PFSK-1 (cell line): ENCODE measurements around the gene SCTR.

ENCODE experiments used
- FOXP2 ChIP-seq: optimal IDR thresholded peaks from 2 replicates; pipeline ENCODE3; 2011; ENCODE audit warnings: borderline replicate concordance, control low read depth, inconsistent platforms; ENCODE audit not compliant: insufficient read depth; ENCODE audit errors: extremely low read length, extremely low read depth
- POLR2AphosphoS5 ChIP-seq: IDR thresholded peaks from 2 replicates; pipeline ENCODE4 v1.6.1; 2012; ENCODE audit warnings: low read depth, mild to moderate bottlenecking, control low read depth, low read length, moderate library complexity
- SIN3A ChIP-seq: IDR thresholded peaks from 2 replicates; pipeline ENCODE4 v1.6.1; 2012; ENCODE audit warnings: mild to moderate bottlenecking, low read length, moderate library complexity, borderline replicate concordance; ENCODE audit not compliant: insufficient read depth
- TAF1 ChIP-seq: IDR thresholded peaks from 2 replicates; pipeline ENCODE4 v1.6.1; 2012; ENCODE audit warnings: low read length, control low read depth, borderline replicate concordance; ENCODE audit not compliant: insufficient read depth
- TF ChIP-seq, protein P1 (sequence below), 2 experiments: IDR thresholded peaks; 2 replicates each; pipeline versions ENCODE4 v1.6.1 to v1.8.0; 2011 to 2012; ENCODE audit warnings: low read depth in 2 of 2, low read length in 2 of 2, control low read depth in 1 of 2, inconsistent platforms in 1 of 2, mild to moderate bottlenecking in 1 of 2, moderate library complexity in 1 of 2; ENCODE audit not compliant: insufficient read depth in 1 of 2

SCTR gene

DNA sequence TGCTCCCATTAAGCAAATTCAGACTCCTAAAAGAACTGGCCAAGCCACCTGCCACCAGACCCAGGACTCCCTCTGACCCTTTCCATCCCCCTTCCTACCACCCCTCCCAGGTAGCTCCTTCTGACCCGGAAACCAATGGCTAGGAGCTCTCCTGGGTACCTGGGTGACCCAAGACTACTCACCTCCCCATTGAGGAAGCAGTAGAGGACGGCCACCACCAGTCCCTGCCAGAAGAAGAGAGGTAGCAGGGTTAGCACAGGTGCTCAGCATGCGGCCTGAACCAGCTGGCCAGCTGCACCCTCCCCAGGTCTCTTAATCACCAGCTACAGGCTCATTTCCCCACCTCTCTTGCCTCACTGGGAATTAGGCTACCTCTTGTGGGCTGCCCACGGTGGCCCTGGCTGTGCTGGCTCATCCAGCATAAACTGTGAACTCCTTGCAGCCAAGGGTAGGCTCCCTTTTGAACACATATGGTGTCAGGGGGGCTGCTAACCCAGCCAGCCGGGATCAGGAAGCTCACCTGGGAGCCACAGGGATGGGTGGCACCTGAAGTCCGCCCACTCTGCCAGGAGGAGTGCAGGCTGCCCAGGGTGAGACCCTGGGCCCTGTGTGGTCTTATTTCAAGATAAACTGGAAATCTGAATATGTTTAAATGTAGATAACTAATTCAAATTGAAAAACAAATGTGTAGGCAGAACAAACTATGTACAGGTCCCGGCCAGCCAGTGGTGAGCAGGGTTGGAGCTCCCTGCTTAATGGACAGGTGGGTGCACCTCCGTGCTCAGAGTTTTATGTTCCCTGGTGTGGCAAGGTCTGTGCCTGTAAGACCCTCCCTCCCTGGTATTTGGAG lies 82.7 kb downstream of the SCTR start:
- TF ChIP-seq TAF1 (no peak), POLR2AphosphoS5 (no peak), FOXP2 (no peak), SIN3A (no peak)
- TF ChIP-seq, protein P1, sequence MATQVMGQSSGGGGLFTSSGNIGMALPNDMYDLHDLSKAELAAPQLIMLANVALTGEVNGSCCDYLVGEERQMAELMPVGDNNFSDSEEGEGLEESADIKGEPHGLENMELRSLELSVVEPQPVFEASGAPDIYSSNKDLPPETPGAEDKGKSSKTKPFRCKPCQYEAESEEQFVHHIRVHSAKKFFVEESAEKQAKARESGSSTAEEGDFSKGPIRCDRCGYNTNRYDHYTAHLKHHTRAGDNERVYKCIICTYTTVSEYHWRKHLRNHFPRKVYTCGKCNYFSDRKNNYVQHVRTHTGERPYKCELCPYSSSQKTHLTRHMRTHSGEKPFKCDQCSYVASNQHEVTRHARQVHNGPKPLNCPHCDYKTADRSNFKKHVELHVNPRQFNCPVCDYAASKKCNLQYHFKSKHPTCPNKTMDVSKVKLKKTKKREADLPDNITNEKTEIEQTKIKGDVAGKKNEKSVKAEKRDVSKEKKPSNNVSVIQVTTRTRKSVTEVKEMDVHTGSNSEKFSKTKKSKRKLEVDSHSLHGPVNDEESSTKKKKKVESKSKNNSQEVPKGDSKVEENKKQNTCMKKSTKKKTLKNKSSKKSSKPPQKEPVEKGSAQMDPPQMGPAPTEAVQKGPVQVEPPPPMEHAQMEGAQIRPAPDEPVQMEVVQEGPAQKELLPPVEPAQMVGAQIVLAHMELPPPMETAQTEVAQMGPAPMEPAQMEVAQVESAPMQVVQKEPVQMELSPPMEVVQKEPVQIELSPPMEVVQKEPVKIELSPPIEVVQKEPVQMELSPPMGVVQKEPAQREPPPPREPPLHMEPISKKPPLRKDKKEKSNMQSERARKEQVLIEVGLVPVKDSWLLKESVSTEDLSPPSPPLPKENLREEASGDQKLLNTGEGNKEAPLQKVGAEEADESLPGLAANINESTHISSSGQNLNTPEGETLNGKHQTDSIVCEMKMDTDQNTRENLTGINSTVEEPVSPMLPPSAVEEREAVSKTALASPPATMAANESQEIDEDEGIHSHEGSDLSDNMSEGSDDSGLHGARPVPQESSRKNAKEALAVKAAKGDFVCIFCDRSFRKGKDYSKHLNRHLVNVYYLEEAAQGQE (IDR thresholded peaks at IDR 0.05; ENCODE audit: insufficient read depth in 1 of 2, low read depth in 2 of 2, low read length in 2 of 2): no peak

DNA sequence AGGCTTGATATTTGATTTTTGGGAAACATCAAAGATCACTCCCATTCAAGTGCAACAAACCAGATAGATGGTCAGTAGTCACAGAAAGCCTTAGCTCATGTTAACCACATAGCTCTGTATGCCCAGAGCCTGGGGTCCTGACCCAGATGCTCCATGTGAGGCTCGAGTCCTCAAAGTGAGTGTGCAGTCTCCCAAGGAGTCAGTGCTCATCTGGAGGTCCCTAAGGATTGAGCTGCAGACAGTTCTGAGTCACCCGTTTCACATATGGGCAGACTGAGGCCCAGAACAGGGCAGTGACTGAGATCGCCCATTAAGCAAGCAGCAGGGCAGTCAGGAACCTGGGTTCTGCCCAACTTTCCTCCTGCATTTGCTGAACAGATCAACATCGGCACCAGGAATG lies 83.4 kb downstream of the SCTR start:
- TF ChIP-seq POLR2AphosphoS5 (no peak), FOXP2 (no peak), SIN3A (no peak), TAF1 (no peak)
- TF ChIP-seq, protein P1 (IDR thresholded peaks at IDR 0.05; ENCODE audit: insufficient read depth in 1 of 2, low read depth in 2 of 2, low read length in 2 of 2): no peak

DNA sequence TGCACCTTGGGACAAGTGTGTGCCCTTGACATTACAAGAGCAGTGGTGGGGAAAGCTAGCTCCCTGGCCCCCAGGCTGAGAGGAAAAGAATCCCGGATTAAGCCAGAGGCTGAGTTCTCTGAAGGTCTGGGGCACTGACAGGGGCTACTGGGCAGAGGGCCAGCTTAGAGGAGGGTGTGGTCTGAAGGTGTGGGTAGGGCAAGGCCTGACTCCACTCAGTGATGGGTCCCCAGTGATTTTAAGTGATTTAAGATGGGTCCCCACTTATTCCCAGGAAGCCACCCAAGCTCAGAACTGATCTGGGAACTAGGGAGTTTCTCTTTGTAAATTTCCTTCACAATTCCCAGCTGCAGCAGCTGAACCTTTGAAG lies 83.8 kb downstream of the SCTR start:
- TF ChIP-seq, protein P1 (IDR thresholded peaks at IDR 0.05; ENCODE audit: insufficient read depth in 1 of 2, low read depth in 2 of 2, low read length in 2 of 2): no peak
- TF ChIP-seq FOXP2: no peak
- no peak for TF ChIP-seq SIN3A
- TF ChIP-seq TAF1: no peak
- no peak for TF ChIP-seq POLR2AphosphoS5

DNA sequence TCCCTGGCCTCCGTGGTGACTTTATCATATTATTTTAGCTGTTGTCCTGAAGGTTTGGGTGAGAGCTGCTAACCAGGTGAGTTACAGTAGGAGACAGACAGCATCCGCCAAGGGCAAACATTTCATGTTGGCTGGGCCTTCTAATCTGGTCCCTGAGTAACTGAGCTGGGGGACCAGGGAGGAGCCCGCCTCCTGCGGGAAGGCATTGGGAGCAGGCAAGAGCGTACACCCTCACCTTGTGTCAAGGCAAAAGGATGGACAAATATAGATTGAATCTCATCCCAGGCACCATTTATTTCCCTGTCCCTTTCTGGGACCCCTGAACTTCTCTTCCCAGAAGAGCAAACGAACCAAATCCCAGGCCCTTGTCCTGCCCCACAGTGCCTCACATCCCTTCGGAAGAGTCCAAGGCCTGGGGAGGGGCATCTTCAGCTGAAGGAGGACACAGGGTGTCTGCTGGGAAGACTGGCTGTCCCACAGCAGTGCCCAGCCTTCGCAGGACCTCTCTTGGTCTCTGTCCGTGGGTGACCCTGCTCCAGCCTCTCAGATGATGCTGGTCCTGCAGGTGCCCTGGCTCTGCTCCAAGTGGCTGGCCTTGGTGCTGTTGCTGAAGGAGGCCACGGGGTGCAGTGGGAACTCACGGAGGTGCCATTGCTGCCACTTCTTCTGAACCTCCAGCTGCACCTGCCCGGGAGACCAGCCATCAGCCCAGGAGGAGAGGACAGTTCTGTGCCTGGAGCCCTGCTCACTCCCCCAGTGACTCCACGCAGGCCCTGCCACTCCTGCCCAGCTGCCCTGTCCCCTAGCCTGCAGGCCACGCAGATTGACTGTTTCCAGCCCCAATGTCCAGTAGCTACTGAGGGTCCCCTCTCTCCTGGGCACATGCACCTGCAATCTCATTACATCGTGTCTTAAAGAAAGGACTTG lies 84.4 kb downstream of the SCTR start:
- TF ChIP-seq TAF1 (no peak), POLR2AphosphoS5 (no peak), SIN3A (no peak), FOXP2 (no peak)
- TF ChIP-seq, protein P1 (IDR thresholded peaks at IDR 0.05; ENCODE audit: insufficient read depth in 1 of 2, low read depth in 2 of 2, low read length in 2 of 2): no peak
